SU-DHL-6 (cell line): ENCODE results near the gene COL4A3.

Experiments
- CTCF ChIP-seq: fragments of 200-600 bp; sonication (generic); IDR thresholded peaks from one replicate; pipeline ENCODE4 v1.5.1; 2017; ENCODE audit warnings: antibody characterized with exemption, mild to moderate bottlenecking, low read length, moderate library complexity; ENCODE audit not compliant: insufficient read depth, poor library complexity, severe bottlenecking
- EZH2phosphoT487 ChIP-seq: fragments of 200-600 bp; sonication (generic), shearing (Covaris generic); conservative IDR thresholded peaks from 2 replicates; pipeline ENCODE4 v1.6.1; 2018; ENCODE audit warnings: mild to moderate bottlenecking, antibody characterized with exemption, low read length, moderate library complexity, mixed read lengths

- no peak for TF ChIP-seq CTCF
- no peak for TF ChIP-seq EZH2phosphoT487
These were observed 183.9 kb downstream of the COL4A3 start for GRCh38 chr2:227348324-227348723.
